ENCODE data around the gene MYO9A.

DNA sequence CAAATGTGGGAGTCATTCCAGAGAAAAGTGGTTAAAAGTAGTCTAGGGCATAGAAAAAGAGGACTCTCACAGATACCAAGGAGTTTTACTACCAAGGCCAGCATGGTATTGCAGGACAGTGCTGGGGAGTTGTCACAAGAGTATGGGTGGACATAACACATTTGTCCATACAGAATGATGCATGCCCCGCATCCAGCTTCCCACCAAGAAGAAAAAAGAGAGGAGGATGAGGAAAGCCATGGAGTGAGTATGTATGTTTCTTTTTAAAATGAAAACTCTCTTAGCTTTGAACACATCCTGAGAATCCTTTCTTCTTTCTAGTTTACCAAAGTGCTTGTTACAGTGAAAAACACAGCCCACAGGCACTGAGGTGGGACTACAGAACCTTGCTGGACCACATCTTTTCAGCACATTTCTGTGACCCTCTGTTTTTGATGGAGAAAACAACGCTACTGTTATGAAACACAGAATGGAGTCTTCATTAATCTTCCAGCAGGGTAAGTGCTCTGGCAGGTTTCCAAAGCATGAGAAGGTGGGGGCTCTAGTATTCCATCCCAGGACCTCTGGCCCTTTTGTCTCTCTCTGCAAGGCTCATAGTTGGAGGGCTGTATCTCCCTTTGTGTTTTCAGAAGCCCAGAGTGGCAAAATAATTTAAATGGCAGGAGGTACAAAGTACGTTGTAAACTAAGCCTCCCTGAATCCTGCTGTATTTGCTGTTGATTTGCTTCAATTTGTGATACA, 294.9 kb downstream of the MYO9A start:
- TF ChIP-seq POLR2A (IDR thresholded peaks at IDR 0.05; ENCODE audit: low read length) = no peak
- TF ChIP-seq GATA1 (IDR thresholded peaks at IDR 0.05; ENCODE audit: low read depth, low read length) = no peak
